GM10266 (cell line): ENCODE data around the gene PAX2.

Source experiments
- DNase-seq: peaks from one replicate; pipeline ENCODE4 v3.0.0; 2012; ENCODE audit errors: extremely low spot score
- CTCF ChIP-seq: IDR thresholded peaks from 2 replicates; pipeline ENCODE4 v1.5.1; 2012; ENCODE audit warnings: mild to moderate bottlenecking, low read depth; ENCODE audit not compliant: control insufficient read depth, insufficient read depth; ENCODE audit errors: missing control alignments

The PAX2 gene

DNA sequence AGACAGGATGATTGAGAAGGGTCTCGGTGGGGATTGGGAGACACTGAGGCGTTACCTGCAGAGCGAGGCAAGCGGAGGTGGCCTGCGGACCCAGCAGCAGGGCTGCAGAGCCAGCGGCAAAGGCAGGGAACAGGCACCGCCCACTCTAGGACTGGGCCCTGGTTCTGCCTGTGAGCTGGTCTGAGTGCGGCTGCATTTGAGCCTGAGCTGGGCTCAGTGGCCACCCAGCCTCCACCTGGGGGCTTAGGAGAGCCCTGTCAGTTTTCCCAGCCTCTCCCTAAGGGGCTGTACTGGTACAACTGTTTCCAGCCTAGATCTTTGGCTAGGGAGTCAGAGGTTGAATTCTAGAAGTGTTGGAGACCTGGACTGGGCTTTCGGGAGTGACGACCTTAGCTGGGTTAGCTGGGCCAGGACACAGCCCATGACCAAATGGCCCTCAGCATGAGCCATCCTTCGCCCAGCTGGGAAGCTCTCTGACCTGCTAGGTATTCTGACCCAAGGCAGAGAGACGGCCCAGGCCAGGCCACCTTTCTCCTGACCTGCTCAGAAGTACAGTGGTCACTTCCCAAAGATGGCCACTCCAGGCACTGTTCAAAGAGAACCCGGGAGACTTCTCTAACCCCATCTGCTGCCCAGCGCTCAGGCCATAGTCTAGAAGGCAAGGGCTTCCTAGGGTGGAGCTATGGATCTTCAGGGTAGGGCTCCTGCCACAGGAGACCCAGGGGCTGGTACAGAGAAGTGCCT lies 64.9 kb downstream of the PAX2 start:
- TF ChIP-seq CTCF = no peak
- DNase-seq = no peak

DNA sequence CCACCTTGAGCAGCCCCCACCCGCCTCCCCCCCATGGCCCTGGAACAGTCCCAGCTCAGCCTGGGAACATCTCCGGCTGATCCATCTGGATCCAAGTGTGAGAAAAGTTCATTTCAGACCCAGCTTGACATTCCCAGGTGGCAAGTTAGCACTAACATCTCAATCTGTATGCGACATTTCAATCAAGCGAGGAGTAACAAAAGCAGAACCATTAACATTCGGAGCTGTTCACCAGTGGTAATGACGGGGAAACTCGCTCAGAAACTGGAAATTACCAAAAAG lies 65.4 kb downstream of the PAX2 start:
- DNase-seq = no peak
- no peak for TF ChIP-seq CTCF

- TF ChIP-seq CTCF = no peak
- no peak for DNase-seq
Observed at GRCh38 chr10:100811261-100811660, 65.9 kb downstream of the PAX2 start.

GRCh38 chr10:100811752-100812750 lies 66.7 kb downstream of the PAX2 start:
- DNase-seq = no peak
- no peak for TF ChIP-seq CTCF

DNA sequence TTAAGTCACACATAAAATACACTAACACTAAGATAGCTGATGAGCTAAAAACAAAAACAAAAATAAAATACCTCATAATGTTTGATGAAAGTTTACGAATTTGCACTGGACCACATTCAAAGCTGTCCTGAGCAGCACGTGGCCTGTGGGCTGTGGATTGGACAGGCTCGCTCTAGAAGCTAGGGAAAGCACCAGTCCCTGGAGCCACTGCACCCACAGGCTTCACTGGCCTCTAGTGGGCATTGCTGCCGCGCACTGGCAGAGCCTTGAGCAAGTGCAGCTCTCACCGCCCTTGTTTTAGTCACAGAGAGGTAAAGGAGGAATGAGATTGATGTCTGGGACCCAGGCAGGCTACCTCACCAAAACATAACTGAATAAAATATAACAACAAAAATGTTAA lies 67.6 kb downstream of the PAX2 start:
- TF ChIP-seq CTCF = no peak
- DNase-seq = no peak

DNA sequence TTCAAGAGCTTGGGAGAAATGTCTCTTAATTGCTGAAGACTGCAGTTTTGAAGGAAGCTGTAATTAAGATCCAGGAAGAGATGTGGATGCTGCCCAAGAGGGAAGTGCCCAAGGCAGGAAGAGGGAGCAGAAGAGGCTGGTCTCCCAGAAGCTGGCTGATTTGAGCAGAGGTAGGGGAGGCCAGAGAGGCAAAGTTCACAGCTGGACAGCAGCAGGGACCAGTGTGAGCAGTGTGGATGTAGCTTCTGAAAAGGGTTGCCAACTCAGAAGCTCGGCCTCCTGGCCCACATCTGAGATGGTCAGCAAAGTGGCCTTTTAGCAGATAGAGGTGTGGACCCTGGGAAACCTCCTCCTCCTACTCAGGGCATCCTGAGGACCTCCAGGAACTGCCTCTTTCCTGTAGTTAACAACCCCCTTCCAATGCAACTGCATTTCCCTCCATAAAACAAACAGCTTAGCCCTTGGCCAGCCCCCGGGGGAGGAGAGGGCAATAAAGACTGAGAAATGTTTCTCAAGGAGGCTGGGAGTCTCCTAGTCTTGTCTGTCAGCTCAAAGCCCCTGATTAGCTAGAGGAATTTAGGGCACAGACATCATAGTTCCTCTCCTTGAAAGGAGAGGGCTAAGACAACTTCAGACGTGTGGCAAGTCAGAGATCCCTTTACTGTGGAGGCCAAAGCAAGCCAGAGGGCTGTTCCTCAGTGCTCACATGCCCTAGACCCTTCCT lies 69.5 kb downstream of the PAX2 start:
- no peak for TF ChIP-seq CTCF
- DNase-seq = no peak

- no peak for DNase-seq
- TF ChIP-seq CTCF = no peak
Observed at GRCh38 chr10:100816671-100817070, 71.3 kb downstream of the PAX2 start.
